GM21825 (cell line): ENCODE data around the gene AGBL5.

Source experiments
- ATAC-seq: cut with Tn5 transposase; IDR thresholded peaks from one replicate; pipeline ENCODE4 v1.9.1; 2021; ENCODE audit warnings: mild to moderate bottlenecking, moderate library complexity; ENCODE audit not compliant: unreplicated experiment

Gene AGBL5, protein sequence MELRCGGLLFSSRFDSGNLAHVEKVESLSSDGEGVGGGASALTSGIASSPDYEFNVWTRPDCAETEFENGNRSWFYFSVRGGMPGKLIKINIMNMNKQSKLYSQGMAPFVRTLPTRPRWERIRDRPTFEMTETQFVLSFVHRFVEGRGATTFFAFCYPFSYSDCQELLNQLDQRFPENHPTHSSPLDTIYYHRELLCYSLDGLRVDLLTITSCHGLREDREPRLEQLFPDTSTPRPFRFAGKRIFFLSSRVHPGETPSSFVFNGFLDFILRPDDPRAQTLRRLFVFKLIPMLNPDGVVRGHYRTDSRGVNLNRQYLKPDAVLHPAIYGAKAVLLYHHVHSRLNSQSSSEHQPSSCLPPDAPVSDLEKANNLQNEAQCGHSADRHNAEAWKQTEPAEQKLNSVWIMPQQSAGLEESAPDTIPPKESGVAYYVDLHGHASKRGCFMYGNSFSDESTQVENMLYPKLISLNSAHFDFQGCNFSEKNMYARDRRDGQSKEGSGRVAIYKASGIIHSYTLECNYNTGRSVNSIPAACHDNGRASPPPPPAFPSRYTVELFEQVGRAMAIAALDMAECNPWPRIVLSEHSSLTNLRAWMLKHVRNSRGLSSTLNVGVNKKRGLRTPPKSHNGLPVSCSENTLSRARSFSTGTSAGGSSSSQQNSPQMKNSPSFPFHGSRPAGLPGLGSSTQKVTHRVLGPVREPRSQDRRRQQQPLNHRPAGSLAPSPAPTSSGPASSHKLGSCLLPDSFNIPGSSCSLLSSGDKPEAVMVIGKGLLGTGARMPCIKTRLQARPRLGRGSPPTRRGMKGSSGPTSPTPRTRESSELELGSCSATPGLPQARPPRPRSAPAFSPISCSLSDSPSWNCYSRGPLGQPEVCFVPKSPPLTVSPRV

DNA sequence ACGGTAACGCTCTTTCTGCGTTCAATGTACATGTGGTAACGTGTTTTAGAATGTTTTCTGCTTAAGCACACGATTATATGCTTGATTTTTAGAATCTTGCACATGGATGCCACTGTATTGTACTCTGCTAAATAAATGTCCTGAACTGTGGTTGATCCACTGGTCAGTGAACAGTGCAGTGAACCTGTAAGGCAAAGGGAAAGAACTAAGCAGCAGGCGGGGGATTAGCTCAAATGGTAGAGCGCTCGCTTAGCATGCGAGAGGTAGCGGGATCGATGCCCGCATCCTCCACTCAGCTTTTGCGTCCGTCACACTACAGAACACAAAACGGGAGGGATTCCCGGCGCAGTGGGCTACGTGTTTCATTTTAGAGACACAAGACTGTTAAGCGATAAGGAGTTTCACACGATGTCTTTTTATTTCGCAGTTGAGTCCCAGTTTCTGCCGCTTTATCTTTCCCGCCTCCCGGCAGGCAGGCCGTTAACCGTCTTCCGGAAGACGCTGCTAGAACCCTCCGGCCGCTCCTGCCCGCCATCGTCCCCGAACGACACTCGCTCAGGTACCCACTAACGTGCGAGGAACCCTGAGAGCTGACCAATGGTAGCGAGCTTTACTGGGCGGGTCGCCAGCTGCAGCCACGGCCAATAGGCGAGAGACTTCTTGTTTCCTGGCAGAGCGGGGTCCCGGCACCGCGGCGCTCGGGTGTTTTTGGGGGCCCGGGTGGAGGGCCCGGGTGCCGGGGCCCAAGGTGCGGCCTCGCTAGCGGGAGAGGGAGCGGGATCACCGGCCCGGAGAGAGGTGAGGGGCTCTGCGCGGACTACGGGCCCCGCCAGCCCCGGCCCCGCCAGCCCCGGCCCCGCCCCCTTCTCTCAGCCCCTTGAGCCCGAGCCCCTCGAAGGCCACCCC lies at the start of gene AGBL5:
TSS of gene AGBL5 (plus strand) at position 673 of the 906 bp plus-strand sequence. CDS start 1,291 bp downstream, outside the sequence.
- peak; percentile 60 for ATAC-seq

DNA sequence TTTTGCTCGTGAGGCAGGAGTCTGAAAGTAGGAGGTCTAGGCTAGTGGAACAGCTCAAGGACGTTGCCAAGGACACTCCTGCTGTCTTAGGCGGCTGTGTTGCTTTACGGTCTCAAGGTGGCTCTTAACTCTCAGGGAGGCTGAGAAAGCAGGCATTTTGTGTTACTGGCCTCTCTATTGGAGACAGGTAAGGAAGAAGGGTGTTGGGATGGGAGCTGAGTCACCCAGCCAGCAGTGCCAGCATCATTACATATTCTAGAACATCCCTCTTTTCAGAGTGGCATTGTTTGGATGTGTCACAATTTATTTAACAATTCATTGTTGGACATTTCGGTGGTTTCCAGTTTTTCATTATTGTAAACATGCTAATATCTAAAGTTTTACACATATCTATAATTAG lies 49.5 kb upstream of the AGBL5 start:
- ATAC-seq = no peak

DNA sequence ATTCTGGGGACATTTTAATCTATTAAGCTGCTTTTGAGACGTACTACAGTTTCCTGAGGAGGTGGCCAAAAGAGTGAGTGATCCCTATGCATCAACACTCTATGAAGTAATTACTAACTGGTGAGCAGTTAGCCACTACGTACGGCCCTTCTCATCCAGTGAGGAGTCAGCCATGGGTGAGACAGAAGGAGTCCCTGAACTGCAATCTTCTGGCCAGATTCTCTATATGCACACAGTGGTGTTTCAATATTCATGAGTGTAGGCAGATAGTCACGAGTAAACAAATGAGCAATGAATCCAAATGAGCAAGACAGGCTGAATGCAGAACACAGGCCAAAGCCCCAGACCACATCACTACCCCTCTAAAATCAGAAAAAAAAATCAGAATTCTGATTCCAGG lies 48.5 kb upstream of the AGBL5 start:
- ATAC-seq = no peak

DNA sequence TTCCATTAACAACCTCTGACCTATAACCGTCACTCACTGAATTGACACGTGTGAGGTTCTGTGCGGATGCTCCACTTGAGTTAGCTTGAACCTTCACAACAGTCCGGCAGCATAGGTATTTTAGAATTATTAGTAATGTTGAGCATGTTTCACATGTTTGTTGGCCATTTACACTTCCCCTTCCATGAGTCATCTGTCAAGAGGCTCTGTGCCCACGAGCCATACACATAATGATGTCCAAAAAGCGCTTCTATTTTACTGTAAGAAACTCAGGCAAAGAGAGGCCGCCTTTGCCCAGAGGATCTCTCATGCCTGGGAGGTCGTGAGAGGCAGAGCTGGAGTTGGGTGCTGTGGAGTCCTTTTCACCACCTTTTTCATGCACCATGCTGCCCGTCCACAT lies 47.6 kb upstream of the AGBL5 start:
- no peak for ATAC-seq

DNA sequence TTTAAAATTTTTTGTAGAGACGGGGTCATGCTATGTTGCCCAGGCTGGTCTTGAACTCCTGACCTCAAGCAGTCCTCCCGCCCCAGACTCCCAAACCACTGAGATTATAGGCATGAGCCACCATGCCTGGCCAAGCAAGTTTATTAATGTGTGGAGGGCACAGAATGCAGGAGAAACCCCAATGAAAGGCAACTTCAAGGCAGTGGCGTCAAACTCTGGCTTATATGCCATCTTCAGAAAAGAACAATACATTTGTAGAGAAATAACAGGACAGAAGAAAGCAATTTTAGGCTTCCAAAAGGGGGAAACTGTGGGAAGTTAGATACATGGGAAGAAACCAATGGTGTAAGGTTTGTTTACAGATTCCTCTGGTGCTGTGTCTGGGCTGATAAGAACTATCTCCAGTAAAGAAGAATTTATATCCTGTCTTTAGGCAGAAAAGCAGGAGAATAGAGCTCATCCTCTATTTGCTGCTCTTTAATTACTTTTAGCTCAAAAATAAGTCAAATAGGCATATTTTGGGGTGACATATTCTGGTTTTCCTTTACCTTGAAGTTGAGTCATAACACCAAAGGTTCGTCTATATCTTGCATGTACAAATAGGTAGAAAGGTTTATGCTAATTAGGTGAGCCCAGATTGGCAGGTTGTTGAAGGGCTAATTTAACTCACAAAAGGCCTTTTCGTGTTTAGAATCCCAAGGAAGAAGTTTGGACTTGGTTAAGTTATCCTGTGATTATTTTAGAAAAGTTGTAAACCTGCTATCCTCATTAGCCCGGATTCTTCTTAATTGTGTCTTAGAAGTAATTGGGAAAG lies 44.7 kb upstream of the AGBL5 start:
- ATAC-seq = no peak

DNA sequence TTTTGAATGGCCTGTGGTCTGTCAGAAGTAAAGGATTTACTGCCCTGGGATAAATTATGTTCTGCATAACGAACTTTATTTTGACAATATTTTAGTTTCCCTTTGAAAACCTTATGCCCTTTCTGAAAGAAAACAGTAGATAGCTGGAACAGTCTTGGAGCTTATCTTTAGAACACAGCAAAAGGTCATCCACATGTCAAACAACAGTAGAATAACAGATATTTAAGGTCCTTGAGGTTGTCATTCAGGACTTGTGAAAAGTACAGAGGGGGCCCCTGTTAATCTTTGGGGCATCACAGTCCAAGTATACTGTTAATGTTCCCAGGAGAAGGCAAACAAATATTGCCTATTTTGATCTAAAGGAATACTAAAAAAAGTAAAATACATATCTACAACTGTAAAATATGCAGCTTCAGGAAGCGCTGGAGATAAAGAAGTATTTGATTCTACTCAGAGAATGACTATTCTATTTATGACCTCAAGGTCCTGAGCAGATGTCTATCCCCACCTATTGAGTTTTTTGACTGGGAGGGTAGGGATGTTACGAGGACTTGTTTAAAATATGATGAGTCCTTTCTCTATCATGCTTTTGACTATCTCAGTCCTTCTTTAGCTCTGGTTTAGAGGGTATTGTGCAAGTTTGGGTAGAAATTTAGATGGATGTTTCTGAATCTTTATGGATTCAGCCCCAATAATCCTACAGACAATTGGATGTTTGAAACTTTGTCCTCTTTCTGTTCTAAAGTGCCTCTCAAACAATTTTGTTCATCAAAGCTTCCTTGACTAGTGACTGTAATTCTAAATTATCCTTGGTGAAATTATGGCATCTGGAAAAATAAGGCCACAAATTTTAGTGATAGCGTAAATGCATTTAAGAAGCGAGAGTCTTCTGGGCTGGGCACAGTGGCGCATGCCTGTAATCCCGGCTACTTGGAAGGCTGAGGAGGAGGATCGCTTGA lies 43.8 kb upstream of the AGBL5 start:
- ATAC-seq = no peak

DNA sequence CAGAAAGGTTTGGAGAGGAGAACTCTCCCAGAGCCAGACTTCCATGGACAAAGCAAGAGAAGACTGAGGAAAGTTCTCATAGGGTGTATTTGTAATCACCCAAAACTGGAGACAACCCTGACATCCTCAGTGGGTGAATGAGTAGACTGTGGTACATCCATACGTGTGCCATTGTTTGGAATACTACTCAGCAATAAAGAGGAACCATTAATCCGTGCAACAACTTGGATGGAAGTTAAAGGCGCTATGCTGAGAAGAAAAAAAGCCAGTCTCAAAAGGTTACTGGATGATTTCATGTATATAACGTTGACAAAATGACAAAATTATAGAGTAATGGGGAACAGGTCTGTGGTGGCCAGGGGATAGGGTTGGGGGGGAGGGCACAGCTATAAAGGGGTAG lies 42.8 kb upstream of the AGBL5 start:
- ATAC-seq = no peak

DNA sequence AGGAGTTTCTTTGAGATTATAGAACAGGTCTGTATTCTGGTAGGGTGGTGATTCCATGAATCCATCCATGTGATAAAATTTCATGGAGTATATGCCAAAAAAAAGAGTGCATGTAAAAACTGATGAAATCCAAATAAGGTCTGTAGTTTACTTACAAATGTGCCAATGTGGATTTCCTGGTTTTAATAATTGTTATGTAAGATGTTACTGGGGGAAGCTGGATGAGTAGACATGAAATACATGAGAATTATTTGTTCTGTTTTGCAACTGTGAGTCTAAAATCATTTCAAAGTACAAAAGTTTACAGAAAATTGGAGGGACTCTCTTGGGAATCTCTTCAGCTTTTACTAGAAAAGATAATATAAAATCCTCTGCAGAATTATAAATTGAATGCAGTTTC lies 42.4 kb upstream of the AGBL5 start:
- no peak for ATAC-seq

DNA sequence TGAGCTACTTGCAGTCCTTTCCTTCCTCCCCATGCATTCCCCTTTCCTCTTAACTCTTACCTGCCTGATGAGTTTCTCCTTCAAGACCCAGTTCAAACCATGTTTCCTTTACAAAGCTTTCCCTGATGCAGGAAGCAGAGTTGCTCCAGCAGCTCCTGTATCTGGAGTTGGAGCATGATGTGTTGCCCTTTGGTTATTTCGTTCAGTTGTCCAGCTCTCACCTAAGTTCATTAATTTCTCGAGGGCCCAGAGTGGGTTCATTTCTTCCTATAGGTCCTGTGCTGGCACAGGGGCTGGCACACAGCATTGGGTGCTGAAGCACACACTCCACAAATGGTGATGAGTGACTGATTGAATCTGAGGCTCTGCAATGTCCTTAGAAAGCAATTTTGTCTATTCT lies 41.8 kb upstream of the AGBL5 start:
- ATAC-seq = no peak

DNA sequence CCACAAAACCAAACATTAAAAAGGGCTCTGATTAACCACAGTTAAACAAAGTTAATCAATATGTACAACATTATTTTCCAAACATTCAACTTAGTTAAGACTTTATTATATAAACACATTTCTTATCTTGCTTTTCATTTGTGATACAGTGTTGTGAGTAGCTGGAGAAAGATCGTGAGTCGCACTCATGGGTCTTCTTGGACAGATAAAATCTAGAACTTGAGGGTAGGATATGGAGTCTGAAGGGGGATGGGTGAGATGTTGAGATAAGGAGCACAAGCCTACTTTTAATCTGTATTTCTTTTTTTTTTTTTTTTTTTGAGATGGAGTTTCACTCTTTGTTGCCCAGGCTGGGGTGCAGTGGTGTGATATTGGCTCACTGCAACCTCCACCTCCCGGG lies 41.3 kb upstream of the AGBL5 start:
- no peak for ATAC-seq

DNA sequence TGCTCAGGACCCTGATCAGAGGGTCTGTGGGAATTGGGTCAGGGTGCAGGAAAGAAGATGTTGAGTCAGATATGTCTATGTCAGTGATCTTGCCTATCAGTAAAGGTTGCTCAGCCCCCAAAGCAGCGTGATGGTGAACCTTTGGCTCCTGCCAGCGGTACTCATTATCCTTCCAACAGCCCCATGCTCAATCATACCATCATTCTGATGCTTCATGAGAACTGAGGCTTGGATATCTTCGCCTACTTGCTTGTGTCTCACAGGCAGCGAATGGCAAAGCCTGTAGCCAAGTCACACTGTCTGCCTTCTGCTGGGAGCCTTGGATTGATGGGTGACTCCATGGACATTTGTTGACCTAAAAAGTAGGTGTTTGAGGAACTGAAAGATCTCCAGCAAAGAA lies 37.7 kb upstream of the AGBL5 start:
- ATAC-seq = no peak

DNA sequence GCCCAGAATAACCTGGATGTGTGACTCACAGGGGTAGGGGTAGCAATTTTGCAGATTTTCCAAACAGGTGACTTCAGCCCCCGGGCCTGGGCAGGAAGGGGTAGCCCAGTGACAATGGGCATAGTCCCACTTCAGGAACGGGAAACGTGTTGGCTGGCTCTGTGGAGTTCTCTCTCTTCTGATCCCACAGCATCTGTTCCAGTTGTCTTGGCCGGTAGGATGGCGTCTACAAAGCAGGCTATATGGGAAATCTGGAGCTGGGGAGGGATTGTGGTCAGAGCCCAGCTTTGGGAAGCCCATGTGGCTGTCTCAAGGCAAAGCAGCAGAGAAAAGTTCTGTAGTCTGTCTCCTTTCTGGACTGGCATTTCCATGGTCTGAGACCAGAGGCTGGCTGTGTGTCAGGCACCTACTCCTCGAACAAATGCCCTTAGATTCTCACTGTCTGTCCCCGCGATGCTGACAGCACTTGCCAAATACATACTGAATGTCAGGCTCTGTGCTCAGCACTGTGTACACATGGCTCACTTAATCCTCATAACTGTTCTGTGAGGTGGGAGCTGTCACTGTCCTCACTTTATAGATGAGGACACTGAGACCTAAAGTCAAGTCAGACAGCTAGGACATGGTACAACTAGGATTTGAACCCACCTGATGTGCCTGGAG lies 36.6 kb upstream of the AGBL5 start:
- no peak for ATAC-seq

DNA sequence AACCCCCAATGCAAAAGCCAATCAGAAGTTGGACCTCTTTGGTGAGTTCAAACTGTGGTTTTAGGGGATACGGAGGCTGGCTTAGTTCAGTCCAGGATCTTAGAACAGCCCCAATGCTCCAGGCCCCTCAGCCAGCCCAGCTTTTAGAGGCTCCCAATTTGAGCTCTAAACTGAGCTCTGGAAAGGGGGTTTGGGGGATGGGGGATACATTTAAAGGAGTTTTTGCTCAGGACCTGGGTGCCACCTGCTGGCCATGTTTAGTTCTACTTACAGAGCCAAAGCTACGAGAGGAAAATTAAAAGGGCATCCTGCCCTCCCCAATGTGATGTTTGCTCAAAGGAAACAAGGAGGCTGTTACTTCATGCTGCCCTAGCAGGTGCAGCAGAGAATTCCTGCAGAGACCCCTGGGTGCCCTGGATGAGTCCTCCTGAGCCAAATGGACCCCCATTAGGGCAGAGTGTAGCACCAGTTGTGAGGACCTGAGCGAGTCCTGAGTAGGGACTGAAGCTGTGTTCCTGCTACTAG lies 34.6 kb upstream of the AGBL5 start:
- no peak for ATAC-seq

DNA sequence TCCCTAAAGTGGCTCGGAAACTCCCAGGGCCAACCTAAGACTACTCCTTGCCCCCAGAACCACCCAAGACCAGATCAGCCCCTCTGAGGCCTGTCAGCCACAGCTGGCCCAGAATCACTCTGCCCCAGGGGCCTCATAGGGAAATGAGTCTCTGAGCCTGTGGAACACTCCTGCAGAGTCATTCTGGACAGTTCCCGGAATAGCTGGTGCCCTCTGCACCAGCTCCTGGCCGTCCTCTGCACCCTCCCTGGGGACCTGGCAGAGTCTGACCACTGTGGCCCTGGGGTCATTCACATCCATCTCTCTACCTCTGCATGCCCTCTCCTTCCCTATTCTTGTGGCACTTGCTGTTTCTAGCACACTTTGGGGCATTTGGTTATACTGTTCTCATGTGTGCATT lies 33.3 kb upstream of the AGBL5 start:
- ATAC-seq = no peak

DNA sequence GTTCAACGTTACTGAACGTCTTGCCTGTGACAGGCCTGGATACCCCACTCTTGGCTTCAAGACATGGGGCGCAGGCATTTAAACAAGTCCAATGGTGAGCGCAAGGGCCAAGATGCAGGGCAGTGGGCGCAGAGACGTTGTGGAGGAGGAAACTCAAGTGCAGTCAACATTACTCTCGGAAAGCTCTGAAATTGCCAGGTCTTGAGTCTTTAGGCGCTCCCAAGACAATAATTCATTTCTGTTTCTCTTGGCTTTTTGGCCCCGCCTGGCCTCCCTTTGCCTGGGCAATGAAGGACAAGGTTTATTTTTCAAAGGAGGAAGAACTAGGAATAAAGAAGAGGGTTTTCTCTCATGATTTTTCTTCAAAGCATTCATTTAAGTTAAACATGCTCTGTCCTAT lies 32.0 kb upstream of the AGBL5 start:
- ATAC-seq = no peak

DNA sequence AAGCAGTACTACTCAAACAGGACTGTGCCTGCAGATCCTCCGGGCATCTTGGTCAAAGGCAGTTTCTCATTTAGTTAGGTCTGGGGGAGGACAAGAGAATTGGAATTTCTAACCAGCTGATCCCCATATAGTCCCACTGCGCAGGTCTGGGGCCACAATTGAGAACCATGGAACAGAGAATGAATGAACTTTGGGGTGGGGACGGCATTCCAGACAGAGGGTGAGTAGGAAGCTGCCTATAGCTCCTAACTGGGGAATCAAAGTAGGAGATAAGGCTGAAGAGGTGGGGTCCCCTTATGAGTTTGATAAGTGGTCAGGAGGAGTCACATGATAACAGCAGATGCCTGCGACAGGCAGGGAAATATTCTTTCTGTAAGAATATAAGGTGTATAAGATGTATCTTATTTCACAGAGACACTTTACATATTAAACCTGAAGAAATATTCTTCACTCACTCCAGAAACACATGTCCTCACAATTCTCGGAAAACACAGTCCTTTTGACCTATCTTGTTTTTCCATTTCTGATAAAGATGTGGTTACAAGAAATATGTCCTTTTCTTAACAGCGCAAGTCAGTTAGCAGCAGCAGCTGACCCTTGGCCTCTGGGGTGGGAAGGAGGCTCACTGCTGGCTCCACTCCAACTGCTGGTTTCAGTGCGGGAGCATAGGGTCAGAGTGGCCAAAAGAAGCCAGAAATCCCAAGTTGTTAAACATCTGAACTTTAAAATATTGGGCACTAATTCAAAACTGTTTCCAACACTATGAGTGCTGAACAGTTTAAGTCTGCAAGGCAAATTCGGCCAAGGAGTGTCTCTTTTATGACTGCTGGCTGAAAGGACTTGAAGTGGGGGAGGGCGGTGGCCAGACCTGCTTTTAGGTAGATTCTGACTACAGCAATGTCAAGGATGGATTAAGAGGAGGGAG lies 31.3 kb upstream of the AGBL5 start:
- ATAC-seq = no peak
